HG03025 (cell line): ENCODE data around the gene NUMBL.
"Not testable (repeated sequence)": the region's sequence is repeated elsewhere in the genome, so short reads cannot be mapped to it uniquely, and the experiment has no call there.

Experiments
- ATAC-seq: cut with Tn5 transposase; IDR thresholded peaks from one replicate; pipeline ENCODE4 v1.9.1; 2021; ENCODE audit warnings: mild to moderate bottlenecking, moderate library complexity; ENCODE audit not compliant: unreplicated experiment, low FRiP score

Gene NUMBL

GRCh38 chr19:40638327-40638726 is 52.1 kb downstream of the NUMBL start:
- no peak for ATAC-seq

GRCh38 chr19:40633207-40633606 is 57.2 kb downstream of the NUMBL start:
- no peak for ATAC-seq

- no peak for ATAC-seq
Observed at GRCh38 chr19:40632311-40633036, 58.0 kb downstream of the NUMBL start.

- ATAC-seq, result no peak
Observed at GRCh38 chr19:40630571-40631160, 59.8 kb downstream of the NUMBL start.

GRCh38 chr19:40629346-40629745 is 61.1 kb downstream of the NUMBL start:
- ATAC-seq, result no peak

- no peak for ATAC-seq
Observed at GRCh38 chr19:40627486-40628279, 62.8 kb downstream of the NUMBL start.

- ATAC-seq, result no peak
Observed at GRCh38 chr19:40626918-40627317, 63.5 kb downstream of the NUMBL start.

- no peak for ATAC-seq
Observed at GRCh38 chr19:40625406-40626120, 64.9 kb downstream of the NUMBL start.

- not testable (repeated sequence) for ATAC-seq
Observed at GRCh38 chr19:40624369-40625153, 65.9 kb downstream of the NUMBL start.

- no peak for ATAC-seq
Observed at GRCh38 chr19:40623403-40624251, 66.8 kb downstream of the NUMBL start.

- ATAC-seq, result no peak
Observed at GRCh38 chr19:40622773-40623075, 67.7 kb downstream of the NUMBL start.

- no peak for ATAC-seq
Observed at GRCh38 chr19:40621966-40622772, 68.3 kb downstream of the NUMBL start.

- ATAC-seq, result no peak
Observed at GRCh38 chr19:40621283-40621682, 69.2 kb downstream of the NUMBL start.

- ATAC-seq, result no peak
Observed at GRCh38 chr19:40620161-40620485, 70.3 kb downstream of the NUMBL start.

- ATAC-seq, result no peak
Observed at GRCh38 chr19:40619333-40620160, 70.9 kb downstream of the NUMBL start.

- no peak for ATAC-seq
Observed at GRCh38 chr19:40617961-40618360, 72.5 kb downstream of the NUMBL start.

GRCh38 chr19:40616941-40617340 is 73.5 kb downstream of the NUMBL start:
- no peak for ATAC-seq

- no peak for ATAC-seq
Observed at GRCh38 chr19:40616178-40616577, 74.3 kb downstream of the NUMBL start.
